ENCODE measurements around the gene ALKBH2. TPM values are rescaled to one million over a fixed set of nuclear protein-coding genes. Genes with fewer than 3 reads are reported as not detected.

The ALKBH2 gene
- 44.9 to 49.6 TPM (median 45.2 TPM) in 5 replicates for total RNA-seq (2022; extraction: Qiagen RNA extraction; ENCODE audit: low read depth)

GRCh38 chr12:109093022-109093918, at the start of gene ALKBH2:
ALKBH2 (minus strand) TSS chr12:109093472; CDS start chr12:109092786, 686 bp downstream.

GRCh38 chr12:109115758-109116610, 22.7 kb upstream of the ALKBH2 start, which contains the start of gene ACACB:
ACACB (plus strand) TSS chr12:109116587; CDS start chr12:109139406, 22,819 bp downstream.

GRCh38 chr12:109097435-109098182, 4.3 kb upstream of the ALKBH2 start, which contains the start of gene UNG:
UNG (plus strand) TSS chr12:109097597; CDS start chr12:109097680, 83 bp downstream.

GRCh38 chr12:109052414-109053323, 40.6 kb downstream of the ALKBH2 start, which contains the start of gene USP30:
USP30 (plus strand) TSS chr12:109052576; CDS start chr12:109052679, 103 bp downstream.

Other genes starting within 250 kb of the ALKBH2 start
- 13.4 to 22.9 TPM (median 18.6 TPM) in 5 replicates for gene SSH1, start 235.9 kb downstream of the ALKBH2 start, total RNA-seq (2022; extraction: Qiagen RNA extraction; ENCODE audit: low read depth)
- gene DAO, start 213.4 kb downstream of the ALKBH2 start, total RNA-seq (2022; extraction: Qiagen RNA extraction; ENCODE audit: low read depth): not detected in 5 replicates
- not detected in 5 replicates for gene SVOP, start 72.4 kb downstream of the ALKBH2 start, total RNA-seq (2022; extraction: Qiagen RNA extraction; ENCODE audit: low read depth)
- 8.1 to 12.9 TPM (median 10.5 TPM) in 5 replicates for gene USP30, start 40.9 kb downstream of the ALKBH2 start, total RNA-seq (2022; extraction: Qiagen RNA extraction; ENCODE audit: low read depth)
- 86.0 to 87.7 TPM (median 86.8 TPM) in 5 replicates for gene UNG, start 4.1 kb upstream of the ALKBH2 start, total RNA-seq (2022; extraction: Qiagen RNA extraction; ENCODE audit: low read depth)
- 3.6 to 8.3 TPM (median 6.5 TPM) in 5 replicates for gene ACACB, start 23.1 kb upstream of the ALKBH2 start, total RNA-seq (2022; extraction: Qiagen RNA extraction; ENCODE audit: low read depth)
- not detected in 5 replicates for gene FOXN4, start 215.8 kb upstream of the ALKBH2 start, total RNA-seq (2022; extraction: Qiagen RNA extraction; ENCODE audit: low read depth)

All from A549 treated with RU486 at 1 μM for 4 hours (cell line).